ENCODE measurements around the gene PRKAG2. TPM values are rescaled to one million over a fixed set of nuclear protein-coding genes. Genes with fewer than 3 reads are reported as not detected.
A peak's percentile ranks its signal among the peaks of the same experiment; 100 is the strongest.

Gene PRKAG2
- total RNA-seq, 4 donors from 2014 or later, result 7.5 to 14.3 (median 12.2) TPM

DNA sequence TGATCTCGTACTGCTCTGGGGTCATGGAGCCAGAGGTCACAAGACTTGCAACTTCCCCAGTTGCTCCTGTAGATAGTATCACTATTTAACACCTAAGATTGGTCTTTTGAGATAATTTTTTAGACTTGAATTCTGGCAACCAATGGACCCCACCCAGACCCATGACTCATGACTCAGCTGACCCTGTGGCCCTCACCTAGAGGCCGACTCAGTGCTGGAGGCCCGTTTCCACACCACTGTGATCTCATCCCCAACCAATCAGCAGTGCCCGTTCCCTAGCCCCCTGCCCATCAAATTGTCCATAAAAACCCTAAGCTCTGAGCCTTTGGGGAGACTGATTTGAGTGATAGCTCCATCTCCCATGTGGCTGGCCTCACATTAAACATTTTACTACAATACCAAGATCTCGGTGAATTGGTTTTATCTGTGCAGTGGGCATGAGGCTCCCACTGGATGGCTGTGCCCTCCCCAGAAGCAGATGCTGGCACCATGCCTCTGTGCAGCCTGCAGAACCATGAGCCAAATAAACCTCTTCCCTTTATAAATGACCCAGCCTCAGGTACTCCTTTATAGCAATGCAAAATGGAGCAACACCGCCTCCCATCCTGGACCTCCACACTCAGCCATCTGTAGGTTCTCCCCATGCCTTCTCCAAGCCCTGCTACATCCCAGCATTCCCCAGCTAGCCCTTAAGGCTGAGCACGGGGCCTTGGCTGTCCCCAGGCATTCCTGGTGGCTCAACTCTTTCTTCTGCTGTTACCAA is 98.8 kb downstream of the PRKAG2 start:
- 84 to 87% methylated on average over 7 of the region's 7 CpGs for WGBS, 2 donors
- DNase-seq (ENCODE audit: low spot score in 2 of 2), result no peak
- intact Hi-C loops (cut with DNase I; ENCODE audit: low total_unique reads), result no loop called here
- TF ChIP-seq POLR2A (IDR thresholded peaks at IDR 0.05) (no peak), CTCF (IDR thresholded peaks at IDR 0.05) (no peak)
- H3K4me3 ChIP-seq (ENCODE audit: low read depth, poor library complexity, severe bottlenecking), result no peak overlapping the region

GRCh38 chr7:151777495-151777880 is 99.4 kb downstream of the PRKAG2 start:
- DNase-seq (ENCODE audit: low spot score in 2 of 2), result no peak
- WGBS, 2 donors, result 93 to 96% methylated on average over 5 of the region's 5 CpGs
- no peak for TF ChIP-seq CTCF (IDR thresholded peaks at IDR 0.05)
- no peak for TF ChIP-seq POLR2A (IDR thresholded peaks at IDR 0.05)
- no peak overlapping the region for H3K4me3 ChIP-seq (ENCODE audit: low read depth, poor library complexity, severe bottlenecking)
- intact Hi-C loops (cut with DNase I; ENCODE audit: low total_unique reads), result no loop called here

DNA sequence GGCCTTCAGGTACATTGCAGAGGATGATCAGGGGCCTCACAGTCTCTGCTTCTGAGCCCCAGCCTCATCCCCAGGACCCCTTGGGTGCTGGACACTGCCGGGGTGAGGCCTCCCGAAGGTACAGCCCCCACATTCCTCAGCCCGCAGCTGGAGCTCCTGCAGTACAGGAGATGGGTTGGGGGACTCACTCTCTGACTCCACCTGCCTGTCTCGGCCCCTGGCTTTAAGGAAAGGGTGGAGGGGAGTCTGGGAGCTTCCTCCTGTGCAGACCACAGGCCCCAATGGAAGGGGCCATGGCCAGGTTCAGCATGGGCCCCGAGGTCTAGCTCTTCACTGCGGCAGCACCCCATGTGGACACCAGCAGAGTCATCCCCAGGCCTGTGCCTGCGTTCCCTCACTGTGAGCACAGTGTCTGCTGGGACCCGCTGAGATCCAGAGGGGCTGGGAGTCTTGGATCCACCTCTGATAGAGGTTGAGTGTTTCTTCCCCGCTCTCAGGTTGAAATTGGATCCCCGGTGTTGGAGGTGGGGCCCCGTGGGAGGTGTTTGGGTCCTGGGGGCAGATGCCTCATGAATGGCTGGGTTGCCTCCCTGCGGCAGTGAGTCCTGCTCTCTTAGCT is 99.9 kb downstream of the PRKAG2 start:
- 87 to 94% methylated on average over 8 of the region's 12 CpGs for whole genome bisulfite sequencing, 2 donors
- no peak for DNase-seq (ENCODE audit: low spot score in 2 of 2)
- H3K4me3 ChIP-seq (ENCODE audit: low read depth, poor library complexity, severe bottlenecking), result no peak overlapping the region
- TF ChIP-seq CTCF (IDR thresholded peaks at IDR 0.05) (no peak), POLR2A (IDR thresholded peaks at IDR 0.05) (no peak)
- intact Hi-C loops (cut with DNase I; ENCODE audit: low total_unique reads), result no loop called here

GRCh38 chr7:151776446-151776845 is 100.5 kb downstream of the PRKAG2 start:
- intact Hi-C loops (cut with DNase I; ENCODE audit: low total_unique reads), result no loop called here
- H3K4me3 ChIP-seq (ENCODE audit: low read depth, poor library complexity, severe bottlenecking), result no peak overlapping the region
- DNase-seq (ENCODE audit: low spot score in 2 of 2), result peak in 1 of 2 donors; percentile 68
- 96% methylated on average over 7 to 8 of the region's 8 CpGs for WGBS, 2 donors
- TF ChIP-seq CTCF (IDR thresholded peaks at IDR 0.05), result no peak
- TF ChIP-seq POLR2A (IDR thresholded peaks at IDR 0.05), result no peak

- DNase-seq (ENCODE audit: low spot score in 2 of 2), result peak in 1 of 2 donors; percentile 73
- 83 to 88% methylated on average over 12 to 14 of the region's 14 CpGs for WGBS, 2 donors
- TF ChIP-seq POLR2A (IDR thresholded peaks at IDR 0.05), result no peak
- no peak for TF ChIP-seq CTCF (IDR thresholded peaks at IDR 0.05)
- H3K4me3 ChIP-seq (ENCODE audit: low read depth, poor library complexity, severe bottlenecking), result no peak overlapping the region
- intact Hi-C loops (cut with DNase I; ENCODE audit: low total_unique reads), result no loop called here
These were observed 101.1 kb downstream of the PRKAG2 start for GRCh38 chr7:151775547-151776443.

Data from lower leg skin (tissue), 4 donors.